Measurements from ENCODE around the gene KLHL13.
"Not testable (repeated sequence)": the region's sequence is repeated elsewhere in the genome, so short reads cannot be mapped to it uniquely, and the experiment has no call there.

The KLHL13 gene

DNA sequence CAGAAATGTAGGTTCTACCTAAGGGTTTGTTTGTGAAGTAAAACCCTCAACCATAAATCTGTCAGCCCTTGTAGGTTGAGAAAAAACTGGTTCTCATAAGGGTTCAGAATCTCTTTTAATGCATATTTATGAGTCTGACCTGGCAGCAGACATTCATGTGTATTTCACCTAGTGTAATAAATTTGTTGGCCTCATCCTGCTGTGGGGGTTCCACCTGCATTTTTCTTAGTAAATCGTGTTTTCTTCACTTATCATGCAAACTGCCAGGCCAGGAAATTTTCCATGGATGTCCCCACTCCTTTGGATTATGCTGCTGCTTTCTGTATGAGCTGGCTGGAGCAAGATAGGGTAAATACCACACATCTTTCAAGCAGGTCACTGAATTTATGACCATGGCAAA, 42.4 kb downstream of the KLHL13 start:
- DNase-seq (ENCODE audit: low read depth in 2 of 2): no peak

DNA sequence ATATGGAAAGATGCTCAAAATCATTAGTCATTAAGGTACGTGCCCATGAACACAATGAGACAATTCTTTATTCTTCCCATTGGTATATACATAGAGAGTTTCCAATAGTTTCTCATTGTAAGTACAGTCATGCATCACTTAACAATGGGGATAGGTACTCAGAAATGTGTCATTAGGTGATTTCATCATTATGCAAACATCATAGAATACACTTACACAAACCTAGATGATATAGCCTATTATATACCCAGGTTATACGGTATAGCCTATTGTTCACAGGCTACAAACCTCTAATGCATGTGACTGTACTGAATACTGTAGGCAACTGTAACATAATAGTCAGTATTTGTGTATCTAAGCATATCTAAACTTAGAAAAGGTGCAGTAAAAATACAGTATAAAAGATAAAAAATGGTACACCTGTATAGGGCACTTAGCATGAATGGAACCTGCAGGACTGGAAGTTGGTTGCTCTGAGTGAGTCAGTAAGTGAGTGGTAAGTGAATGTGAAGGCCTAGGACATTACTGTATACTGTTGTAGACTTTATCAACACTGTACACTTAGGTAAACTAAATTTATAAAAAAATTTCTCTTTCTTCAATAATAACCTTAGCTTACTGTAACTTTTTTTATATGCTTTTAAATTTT, 49.6 kb downstream of the KLHL13 start:
- no peak for DNase-seq (ENCODE audit: low read depth in 2 of 2)

DNA sequence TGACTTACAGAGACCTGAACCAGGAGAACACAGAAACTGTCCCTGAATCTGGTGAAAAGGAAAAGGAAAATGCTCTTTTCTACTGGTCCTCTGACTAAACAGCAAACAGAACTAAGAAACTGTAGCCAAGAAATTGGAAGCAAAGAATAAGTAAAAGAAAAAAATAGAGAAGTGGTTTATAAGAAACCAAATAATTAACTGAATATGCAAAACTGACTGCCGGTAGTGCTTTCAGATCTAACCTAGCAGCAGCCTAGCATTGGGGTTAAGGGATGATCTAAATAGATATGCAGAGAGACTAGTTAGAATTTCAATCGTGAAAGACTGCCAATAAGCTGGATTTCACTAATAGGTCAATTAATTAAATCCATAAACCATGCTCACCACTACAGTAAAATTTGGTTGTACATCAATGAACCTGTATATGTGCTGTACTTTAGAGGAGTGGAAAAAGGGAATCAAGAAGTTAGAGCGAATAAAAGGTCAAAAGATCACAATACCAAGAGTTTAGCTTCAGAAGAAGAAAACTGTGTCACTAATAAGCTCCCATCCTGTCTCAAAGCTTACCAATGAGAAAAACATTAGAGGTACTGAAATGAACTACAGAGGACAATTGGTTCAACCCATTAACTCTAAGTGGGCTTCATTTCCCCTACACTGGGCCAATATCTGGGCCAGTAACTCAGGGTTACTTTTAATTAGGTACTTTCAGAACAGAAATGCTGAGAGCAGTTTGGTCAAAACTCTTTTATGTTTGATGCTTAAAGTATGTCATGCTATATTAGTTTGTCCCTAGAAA, 53.6 kb downstream of the KLHL13 start:
- no peak for DNase-seq (ENCODE audit: low read depth in 2 of 2)

DNA sequence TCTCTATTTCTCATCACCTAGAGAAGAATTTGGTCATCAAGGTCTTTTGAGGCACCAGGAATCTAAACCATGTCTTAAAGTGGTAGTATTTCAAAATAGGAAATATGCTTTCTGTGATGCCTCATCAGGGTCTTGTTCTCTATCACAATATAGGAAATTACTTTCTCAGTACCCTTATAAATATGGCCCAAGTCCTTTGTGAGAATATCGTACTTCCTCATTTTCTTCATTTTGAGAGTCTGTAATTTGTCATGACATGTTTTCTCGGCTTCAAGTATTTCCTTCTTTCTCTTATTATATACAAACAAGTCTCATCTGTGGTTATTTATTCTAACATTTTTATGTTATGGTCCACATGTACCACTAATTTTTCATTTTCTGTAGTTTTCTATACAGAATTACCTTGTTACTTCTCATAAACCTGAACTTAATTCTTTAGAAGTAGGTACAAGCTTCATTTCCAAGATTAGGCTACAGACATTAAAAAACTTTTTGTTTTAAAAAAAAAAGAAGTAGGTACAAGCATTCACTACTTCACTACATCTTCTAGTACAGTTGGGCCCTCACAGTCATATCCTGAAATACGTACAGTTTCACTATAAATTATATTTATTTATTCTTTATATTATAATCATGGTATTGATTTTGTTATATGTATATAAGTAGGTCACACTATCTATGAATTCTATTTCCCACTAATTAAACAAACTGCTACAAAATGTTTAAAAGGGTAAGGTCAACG, 54.4 kb downstream of the KLHL13 start:
- no peak for DNase-seq (ENCODE audit: low read depth in 2 of 2)

DNA sequence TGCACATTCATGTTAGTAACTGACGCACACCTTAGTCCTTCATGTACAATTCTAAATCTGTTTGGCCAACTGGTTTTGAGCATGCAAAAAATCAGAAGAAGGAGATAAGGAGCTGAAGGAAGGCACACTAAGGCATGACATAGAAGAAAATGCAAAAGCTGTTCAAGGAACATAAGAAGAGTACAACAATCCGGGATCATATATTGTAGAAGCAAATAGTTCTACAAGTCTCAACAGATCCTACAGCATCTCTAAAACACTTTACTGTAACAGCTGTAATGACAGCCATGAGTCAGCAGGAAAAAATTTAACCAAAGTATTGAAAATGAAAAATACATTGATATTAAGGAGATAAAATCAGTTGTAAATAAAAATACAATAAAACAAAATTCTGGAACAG, 57.7 kb downstream of the KLHL13 start:
- no peak for DNase-seq (ENCODE audit: low read depth in 2 of 2)

DNA sequence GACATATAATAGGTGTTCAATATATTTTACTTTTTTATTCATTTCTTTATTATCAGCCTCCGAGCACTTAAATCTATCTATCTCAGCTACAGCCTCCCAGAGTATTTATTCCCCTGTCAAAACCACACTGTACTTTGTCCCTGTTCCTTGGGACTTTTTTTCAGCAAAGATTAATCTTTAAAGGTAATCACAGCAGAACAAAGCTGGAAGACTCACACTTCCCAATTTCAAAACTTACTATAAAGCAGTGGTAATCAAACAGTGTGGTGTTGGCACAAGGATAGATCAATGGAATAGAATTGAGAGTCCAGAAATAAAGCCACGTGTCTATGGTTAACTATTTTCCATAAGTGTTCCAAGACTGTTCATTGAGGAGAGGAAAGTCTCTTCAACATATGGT, 59.7 kb downstream of the KLHL13 start:
- no peak for DNase-seq (ENCODE audit: low read depth in 2 of 2)

DNA sequence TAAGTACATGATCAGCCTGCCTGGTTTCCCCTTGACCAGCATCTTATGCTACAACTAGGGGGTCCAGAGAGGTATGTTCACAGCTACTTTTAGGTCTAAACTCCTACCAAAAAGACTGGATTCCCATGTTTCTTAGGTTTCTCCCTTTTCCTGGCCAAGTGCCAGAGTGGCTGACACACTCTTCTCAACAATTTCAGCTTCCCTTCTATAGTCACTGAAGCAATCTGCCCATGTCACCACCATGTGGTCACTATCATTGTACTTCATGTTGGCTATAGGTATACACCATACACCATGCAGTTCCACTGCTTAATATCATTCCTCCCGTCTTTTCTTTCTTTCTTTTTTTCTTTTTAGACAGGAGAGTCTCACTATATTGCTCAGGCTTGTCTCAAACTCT, 66.9 kb downstream of the KLHL13 start:
- no peak for DNase-seq (ENCODE audit: low read depth in 2 of 2)

DNA sequence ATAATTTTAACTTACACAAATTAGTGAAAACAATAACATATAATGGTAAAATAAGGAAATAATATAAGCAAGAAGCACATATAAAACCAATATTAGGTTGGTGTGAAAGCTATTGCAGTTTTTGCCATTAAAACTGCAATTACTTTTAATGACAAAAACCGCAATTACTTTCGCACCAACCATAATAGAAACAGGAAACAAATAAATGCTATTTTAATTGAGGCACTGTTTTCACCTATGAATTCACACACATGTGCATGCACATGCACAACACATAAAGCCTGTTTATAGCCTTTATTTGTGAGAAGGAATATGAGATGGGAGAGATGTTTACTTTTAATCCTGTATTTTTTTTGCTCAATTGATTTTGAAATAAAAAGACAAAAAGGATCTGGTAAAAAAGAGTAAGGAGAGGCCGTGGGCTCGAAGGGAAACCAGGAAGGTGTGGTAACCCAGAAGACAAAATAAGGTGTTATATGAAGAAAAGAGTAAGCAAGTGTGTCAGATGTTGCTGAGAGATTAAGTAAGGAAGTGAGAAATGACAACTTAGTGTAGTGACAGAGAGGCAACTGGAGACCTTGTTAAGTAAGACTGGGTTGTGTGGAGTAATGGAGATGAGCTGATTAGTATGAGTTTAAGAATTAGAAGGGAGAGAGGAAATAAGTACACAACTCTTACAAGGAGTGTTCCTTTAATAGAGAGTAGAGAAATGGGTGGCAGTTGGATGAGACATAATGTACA, 69.0 kb downstream of the KLHL13 start:
- no peak for DNase-seq (ENCODE audit: low read depth in 2 of 2)

DNA sequence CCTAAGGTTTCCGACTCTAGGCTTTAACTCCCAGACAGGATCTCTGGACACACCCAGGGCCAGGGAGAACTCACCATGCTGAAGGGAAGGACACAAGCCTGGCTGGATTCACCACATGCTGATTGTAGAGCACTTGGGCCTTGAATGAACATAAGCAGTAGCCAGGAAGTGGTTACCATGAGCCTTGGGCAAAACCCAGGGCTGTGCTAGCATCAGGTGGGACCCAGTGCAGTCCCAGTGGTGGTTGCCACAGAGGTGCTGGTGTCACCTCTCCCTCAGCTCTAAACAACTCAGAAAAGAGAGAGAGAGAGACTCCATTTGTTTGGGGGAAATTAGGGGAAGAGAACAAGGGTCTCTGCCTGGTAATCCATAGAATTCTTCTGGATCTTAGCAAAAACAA, 77.0 kb downstream of the KLHL13 start:
- no peak for DNase-seq (ENCODE audit: low read depth in 2 of 2)

DNA sequence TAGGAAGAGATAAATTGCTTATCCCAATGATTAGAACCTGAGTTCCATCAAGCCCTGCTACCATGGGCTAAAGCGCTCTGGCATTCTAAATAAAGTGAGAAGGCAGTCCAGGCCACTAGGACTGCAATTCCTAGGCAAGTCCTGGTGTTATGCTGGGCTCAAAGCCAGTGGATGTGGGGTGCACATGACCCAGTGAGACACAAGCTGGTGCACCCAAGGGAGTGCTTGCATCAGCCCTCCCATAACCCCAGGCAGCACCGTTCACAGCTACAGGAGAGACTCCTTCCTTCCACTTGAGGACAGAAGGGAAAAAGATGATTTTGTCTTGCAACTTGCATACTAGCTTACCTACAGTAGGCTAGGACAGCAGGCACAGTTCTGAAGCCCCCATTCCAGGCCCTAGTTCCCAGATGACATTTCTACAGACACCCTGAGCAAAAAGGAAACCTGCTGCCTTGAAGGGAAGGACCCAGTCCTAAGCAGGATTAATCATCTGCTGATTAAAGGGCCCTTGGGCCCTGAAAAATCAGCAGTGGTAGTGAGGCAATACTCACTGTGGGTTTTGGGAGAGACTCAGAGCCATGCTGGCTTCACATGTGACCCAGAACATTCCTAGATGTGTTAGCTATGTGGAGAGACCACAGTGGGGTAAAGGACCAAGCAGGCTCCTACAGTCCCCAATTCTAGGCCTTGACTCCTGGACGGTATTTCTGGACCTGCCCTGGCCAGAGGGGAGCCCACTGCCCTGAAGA, 77.8 kb downstream of the KLHL13 start:
- no peak for DNase-seq (ENCODE audit: low read depth in 2 of 2)

DNA sequence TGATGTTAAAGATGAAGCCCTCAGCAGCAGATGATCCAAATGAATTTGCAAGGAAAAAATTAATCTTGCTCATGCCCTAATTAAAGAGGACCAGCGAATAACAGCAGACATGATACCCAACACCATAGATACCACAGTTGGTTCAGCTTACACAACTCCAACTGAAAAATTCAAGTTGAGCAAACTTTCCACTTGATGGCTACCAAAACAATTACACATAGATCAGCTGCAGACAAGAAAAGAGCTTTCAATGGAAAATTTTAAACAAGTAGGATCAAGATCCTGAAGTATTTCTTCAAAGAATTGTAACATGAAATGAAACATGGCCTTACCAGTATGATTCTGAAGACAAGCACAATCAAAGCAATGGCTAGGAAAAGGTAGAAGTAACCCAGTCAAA, 90.0 kb downstream of the KLHL13 start:
- DNase-seq (ENCODE audit: low read depth in 2 of 2): no peak

DNA sequence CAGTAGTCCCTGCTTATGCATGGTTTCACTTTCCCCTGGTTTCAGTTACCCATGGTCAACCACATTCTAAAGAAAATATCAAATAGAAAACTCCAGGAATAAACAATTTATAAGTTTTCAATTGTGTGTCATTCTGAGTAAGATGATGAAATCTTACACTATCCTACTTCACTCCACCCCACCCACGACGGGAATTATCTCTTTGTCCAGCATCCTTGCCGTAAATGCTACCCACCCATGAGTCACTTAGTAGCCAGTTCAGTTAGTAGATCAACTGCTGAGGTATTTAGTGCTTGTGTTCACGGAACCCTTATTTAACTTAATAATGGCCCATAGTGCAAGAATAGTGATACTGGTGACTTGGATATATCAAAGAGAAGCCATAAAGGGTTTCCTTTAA, 91.4 kb downstream of the KLHL13 start:
- no peak for DNase-seq (ENCODE audit: low read depth in 2 of 2)

DNA sequence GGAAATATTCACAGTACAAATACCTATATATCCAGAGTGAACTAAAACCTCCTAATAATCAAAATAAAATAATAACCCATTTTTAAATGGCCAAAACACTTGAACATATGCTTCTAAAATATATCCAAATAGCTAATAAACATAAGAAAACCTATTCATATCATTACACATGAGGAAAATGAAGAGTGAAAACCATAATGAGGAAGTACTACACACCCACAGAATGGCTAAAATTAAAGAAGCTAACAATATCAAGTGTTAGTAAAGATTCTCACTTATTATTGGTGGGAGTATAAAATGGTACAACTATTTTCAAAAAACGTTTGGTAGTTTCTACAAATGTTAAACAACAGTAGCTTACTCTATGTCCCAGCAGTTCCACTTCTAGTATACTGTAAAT, 92.1 kb downstream of the KLHL13 start:
- no peak for DNase-seq (ENCODE audit: low read depth in 2 of 2)

DNA sequence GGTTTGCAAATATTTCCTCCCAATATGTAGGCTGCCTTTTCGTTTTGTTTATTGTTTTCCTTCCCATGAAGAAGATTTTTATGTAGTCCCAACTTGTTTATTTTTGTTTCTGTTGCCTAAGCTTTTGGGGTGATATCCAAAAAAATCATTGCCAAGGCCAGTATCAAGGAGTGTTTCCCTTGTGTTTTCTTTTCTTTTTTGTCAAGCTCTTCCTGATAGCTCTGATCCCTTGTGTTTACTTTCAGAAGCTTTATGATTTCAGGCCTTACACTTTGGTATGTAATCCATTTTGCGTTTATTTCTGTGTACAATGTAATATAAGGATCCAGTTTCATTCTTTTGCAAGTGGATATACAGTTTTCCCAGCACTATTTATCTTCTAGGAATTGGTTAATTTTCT, 93.9 kb downstream of the KLHL13 start:
- DNase-seq (ENCODE audit: low read depth in 2 of 2): no peak

DNA sequence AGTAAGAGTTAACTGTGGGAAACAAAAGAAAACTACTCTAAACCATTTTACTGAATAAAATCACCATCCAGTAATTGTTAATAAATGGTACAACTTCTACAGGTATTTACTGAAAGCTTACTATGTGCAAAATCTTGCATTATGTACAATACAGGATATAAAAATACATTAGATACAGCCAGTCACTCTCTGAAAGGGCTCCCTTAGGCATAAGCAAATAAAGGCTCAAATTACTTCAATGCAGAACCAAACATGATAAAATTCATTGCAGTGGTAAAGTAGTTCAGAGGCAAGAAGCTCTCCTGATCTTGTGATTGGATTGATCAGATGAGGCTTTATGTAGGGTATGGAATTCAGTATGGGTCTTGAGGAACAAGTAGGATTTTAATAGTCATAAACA, 100.2 kb downstream of the KLHL13 start:
- DNase-seq (ENCODE audit: low read depth in 2 of 2): no peak

DNA sequence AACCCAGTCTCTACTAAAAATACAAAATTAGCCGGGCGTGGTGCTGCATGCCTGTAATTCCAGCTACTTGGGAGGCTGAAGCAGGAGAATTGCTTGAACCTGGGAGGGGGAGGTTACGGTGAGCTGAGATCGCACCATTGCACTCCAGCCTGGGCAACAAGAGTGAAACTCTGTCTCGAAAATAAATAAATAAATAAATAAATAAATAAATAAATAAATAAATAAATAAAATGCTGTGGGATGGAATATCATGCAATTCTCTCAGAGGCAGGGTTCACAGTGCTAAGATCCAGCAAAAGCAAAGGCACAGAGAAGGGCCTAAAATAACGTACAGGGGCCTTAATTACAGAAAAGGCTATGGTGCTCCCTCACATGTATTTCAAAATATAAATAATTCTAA, 114.2 kb downstream of the KLHL13 start:
- not testable (repeated sequence) for DNase-seq (ENCODE audit: low read depth in 2 of 2)

DNA sequence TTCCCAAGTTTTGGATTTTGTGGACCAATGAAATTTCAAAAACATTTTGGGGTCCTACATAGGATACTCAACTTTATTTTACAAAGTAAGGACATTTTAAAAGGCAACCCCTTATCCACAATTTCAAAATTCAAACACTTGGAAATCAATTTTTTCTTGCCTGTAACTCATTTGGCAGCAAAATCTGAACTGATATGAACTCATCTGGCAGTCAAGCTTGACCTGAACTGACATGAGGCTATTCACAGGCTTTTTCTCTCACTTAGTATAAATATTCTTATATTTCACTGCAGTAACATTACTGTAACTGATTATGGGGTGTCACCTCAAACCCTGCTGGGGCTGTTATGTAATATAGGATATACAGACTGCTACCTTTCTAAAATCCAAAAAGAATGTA, 116.1 kb downstream of the KLHL13 start:
- no peak for DNase-seq (ENCODE audit: low read depth in 2 of 2)

DNA sequence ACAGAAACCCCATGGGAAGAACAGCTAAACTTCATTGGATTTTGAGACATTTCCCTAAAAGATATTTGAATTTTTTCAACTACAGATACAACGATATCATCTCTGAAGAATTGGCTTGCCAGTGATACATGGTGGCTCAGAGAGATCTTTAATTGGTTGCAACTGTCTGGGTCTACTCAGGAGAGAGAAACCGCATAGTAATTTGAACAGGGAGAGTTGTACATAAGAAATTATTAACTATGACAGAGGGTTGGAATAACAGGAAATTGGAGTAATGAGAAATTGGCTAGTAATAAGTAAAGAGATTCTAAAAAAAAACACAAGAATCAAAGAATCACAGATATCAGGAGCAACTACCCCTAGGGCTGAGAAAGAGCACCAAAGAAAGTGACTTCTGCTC, 118.4 kb downstream of the KLHL13 start:
- DNase-seq (ENCODE audit: low read depth in 2 of 2): no peak

DNA sequence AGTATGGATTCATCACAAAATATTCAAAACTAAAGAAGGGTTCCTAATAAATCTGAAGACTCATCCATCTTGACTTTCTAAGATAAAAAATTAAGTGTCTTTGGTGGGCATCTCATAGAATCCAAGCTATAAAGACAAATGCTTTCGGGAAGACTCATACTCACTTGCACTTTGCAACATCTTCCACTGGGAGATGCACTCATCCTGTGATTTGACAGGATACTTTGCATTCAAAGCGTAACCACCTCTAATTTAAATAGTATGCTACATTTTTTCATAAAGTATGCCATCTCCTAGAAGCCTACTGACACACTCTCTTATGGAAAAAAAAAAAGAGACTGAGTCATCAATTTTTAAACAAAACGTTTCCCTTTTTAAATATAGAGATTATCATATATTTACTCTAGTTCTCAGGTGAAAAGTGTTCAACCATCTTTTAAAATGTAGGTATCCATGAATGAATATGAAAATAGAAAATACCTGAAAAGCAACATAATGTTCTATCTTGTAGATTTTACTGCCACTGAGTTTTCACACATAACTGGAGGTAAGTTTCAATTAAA, 119.6 kb downstream of the KLHL13 start:
- DNase-seq (ENCODE audit: low read depth in 2 of 2): no peak

DNA sequence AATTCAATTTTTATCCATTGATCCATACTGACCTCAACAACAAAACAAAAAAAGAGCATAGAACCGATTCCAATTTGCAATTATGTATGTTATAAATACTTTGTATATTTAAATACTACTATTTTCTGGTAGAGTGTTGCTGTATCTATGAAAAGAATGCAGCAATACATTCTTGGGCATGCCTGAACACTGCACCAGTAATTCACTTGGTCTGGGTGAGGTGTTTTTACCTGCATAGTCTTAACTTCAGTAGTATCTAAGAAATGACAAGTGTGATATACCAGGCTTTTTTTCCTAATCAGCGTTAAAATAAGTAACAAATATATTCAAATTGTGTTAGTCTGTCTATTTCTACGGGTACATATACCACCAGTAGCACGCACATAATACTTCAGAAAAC, 120.2 kb downstream of the KLHL13 start:
- DNase-seq (ENCODE audit: low read depth in 2 of 2): no peak

DNA sequence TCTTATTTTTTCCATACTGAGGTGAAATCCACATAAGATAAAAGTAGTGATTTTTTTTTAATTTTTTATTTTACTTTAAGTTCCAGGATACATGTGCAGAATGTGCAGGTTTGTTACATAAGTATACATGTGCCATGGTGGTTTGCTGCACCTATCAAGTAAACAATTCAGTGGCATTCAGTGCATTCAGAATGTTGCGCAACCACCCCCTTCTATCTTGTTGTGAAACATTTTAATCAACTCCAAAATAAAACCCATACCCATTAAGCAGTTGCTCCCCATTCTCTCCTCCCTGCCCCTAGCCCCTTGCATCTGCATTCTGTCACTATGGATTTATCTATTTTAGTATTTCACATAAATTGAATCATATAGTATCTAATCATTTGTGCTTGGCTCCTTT, 121.2 kb downstream of the KLHL13 start:
- DNase-seq (ENCODE audit: low read depth in 2 of 2): no peak

Data from stimulated activated CD8-positive, alpha-beta memory T cell treated with anti-CD3 and anti-CD28 coated beads, Interleukin-15, amount 100 ng/mL, for 4 hours (primary cell).